DOHH2 (cell line): ENCODE measurements around the gene ZYX.
"Not testable (repeated sequence)": the region's sequence is repeated elsewhere in the genome, so short reads cannot be mapped to it uniquely, and the experiment has no call there.

Experiments used
- H3F3A ChIP-seq: fragments of 200-600 bp; sonication (generic), shearing (Covaris generic); 2 replicates; pipeline ENCODE4 v1.6.0; 2016; ENCODE audit warnings: antibody characterized with exemption, mild to moderate bottlenecking; ENCODE audit not compliant: control insufficient read depth, insufficient read depth
- H3K27ac ChIP-seq: fragments of 200-600 bp; sonication (generic); 2 replicates; pipeline ENCODE4 v1.5.1; 2014; ENCODE audit warnings: low read depth, mild to moderate bottlenecking, low read length, moderate library complexity
- H3K27me3 ChIP-seq: fragments of 200-600 bp; sonication (generic); 2 replicates; pipeline ENCODE4 v1.6.1; 2014; ENCODE audit warnings: mild to moderate bottlenecking, low read length, mixed read lengths; ENCODE audit not compliant: control insufficient read depth
- H3K36me3 ChIP-seq: fragments of 200-600 bp; sonication (generic); 2 replicates; pipeline ENCODE4 v1.6.1; 2014; ENCODE audit warnings: mild to moderate bottlenecking, low read length, moderate library complexity, mixed read lengths; ENCODE audit not compliant: control insufficient read depth
- H3K4me1 ChIP-seq: fragments of 200-600 bp; sonication (generic); 2 replicates; pipeline ENCODE4 v1.6.1; 2014; ENCODE audit warnings: mild to moderate bottlenecking, low read length, mixed read lengths; ENCODE audit not compliant: control insufficient read depth
- H3K4me2 ChIP-seq: fragments of 200-600 bp; sonication (generic); 2 replicates; pipeline ENCODE4 v1.6.0; 2014; ENCODE audit warnings: mild to moderate bottlenecking, low read length, moderate library complexity
- H3K4me3 ChIP-seq: fragments of 200-600 bp; sonication (generic); 2 replicates; pipeline ENCODE4 v1.5.1; 2014; ENCODE audit warnings: mild to moderate bottlenecking, low read length, mixed read lengths
- H3K79me2 ChIP-seq: fragments of 200-600 bp; sonication (generic); 2 replicates; pipeline ENCODE4 v1.6.1; 2014; ENCODE audit warnings: mild to moderate bottlenecking, low read length, mixed read lengths; ENCODE audit not compliant: control insufficient read depth
- H3K9me2 ChIP-seq: fragments of 200-600 bp; sonication (generic); replicated peaks from 2 replicates; pipeline ENCODE4 v1.6.1; 2014; ENCODE audit warnings: mild to moderate bottlenecking, low read length, mixed read lengths; ENCODE audit not compliant: control insufficient read depth
- H3K9me3 ChIP-seq: fragments of 200-600 bp; sonication (generic); 2 replicates; pipeline ENCODE4 v1.6.1; 2014; ENCODE audit warnings: antibody characterized with exemption, low read length, mixed read lengths; ENCODE audit not compliant: control insufficient read depth, insufficient read depth
- H4K20me1 ChIP-seq: fragments of 200-600 bp; sonication (generic); 2 replicates; pipeline ENCODE4 v1.6.0; 2014; ENCODE audit warnings: low read depth, mild to moderate bottlenecking, antibody characterized with exemption, low read length, moderate library complexity; ENCODE audit not compliant: control insufficient read depth, insufficient read depth
- EZH2phosphoT487 ChIP-seq: fragments of 200-600 bp; sonication (generic); IDR thresholded peaks from 2 replicates; pipeline ENCODE4 v1.6.1; 2017; ENCODE audit warnings: borderline replicate concordance, mild to moderate bottlenecking, antibody characterized with exemption, low read length, moderate library complexity, mixed read lengths
- TF ChIP-seq, protein P1 (sequence below): fragments of 200-600 bp; sonication (generic); IDR thresholded peaks from one replicate; pipeline ENCODE4 v1.5.1; 2014; ENCODE audit warnings: antibody characterized with exemption, mild to moderate bottlenecking, low read depth, low read length; ENCODE audit not compliant: poor library complexity, severe bottlenecking

ZYX gene

DNA sequence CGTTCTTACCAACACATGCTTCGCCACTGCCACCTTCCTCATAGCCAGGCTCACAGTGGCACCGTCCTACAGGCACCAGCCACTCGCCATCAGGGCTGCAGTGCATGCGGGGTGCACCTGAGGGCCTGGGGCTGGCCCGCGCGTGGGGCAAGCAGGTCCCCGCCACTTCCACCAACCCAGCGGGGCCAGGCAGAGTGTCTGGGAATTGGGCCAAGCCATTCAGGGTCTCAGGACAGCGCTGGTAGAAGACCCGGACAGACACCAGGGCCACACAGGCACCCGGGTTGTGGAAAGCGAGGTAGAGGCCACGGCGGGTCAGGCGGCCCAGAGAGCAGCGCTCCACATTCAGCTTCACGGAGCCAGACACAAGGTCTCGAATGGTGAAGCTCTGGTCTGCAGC, 18.5 kb downstream of the ZYX start:
- H3K9me3 ChIP-seq, result no peaks in the 10 kb centered on the region
- no peaks in the 10 kb centered on the region for H3F3A ChIP-seq
- H3K27ac ChIP-seq, result no peak overlapping the region
- no peaks in the 10 kb centered on the region for H3K4me1 ChIP-seq
- no peak overlapping the region for H3K4me3 ChIP-seq
- no peak overlapping the region for H3K4me2 ChIP-seq
- TF ChIP-seq, protein P1, sequence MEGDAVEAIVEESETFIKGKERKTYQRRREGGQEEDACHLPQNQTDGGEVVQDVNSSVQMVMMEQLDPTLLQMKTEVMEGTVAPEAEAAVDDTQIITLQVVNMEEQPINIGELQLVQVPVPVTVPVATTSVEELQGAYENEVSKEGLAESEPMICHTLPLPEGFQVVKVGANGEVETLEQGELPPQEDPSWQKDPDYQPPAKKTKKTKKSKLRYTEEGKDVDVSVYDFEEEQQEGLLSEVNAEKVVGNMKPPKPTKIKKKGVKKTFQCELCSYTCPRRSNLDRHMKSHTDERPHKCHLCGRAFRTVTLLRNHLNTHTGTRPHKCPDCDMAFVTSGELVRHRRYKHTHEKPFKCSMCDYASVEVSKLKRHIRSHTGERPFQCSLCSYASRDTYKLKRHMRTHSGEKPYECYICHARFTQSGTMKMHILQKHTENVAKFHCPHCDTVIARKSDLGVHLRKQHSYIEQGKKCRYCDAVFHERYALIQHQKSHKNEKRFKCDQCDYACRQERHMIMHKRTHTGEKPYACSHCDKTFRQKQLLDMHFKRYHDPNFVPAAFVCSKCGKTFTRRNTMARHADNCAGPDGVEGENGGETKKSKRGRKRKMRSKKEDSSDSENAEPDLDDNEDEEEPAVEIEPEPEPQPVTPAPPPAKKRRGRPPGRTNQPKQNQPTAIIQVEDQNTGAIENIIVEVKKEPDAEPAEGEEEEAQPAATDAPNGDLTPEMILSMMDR, result no peak
- TF ChIP-seq EZH2phosphoT487, result no peak
- H4K20me1 ChIP-seq, result no peaks in the 10 kb centered on the region
- no peaks in the 10 kb centered on the region for H3K79me2 ChIP-seq
- no peaks in the 10 kb centered on the region for H3K9me2 ChIP-seq
- peaks cover 14% of the 10 kb centered on the region; the same call in 1 of the 2 replicates for H3K27me3 ChIP-seq
- H3K36me3 ChIP-seq, result no peaks in the 10 kb centered on the region

DNA sequence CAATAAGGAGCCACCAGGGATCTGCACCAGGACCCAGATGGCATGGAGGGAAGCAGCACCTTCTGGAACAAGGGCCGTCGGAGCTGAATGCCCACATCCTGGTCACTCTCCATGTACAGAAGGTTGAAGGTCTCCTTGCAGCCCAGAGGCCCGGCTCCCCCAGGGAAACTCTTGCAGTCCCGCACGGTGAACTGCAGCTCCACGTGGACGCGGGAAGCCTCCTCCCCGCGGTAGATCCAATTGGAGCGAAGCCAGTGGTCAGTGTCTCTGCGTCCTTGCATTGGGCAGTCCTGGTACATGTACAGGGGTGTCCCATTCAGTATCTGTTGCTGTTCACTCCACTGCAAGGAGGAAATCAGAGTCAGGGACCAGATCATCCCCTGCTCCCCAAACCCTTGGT, 20.1 kb downstream of the ZYX start:
- H3F3A ChIP-seq, result no peaks in the 10 kb centered on the region
- no peaks in the 10 kb centered on the region for H3K9me2 ChIP-seq
- no peaks in the 10 kb centered on the region for H3K36me3 ChIP-seq
- TF ChIP-seq, protein P1, result no peak
- no peak for TF ChIP-seq EZH2phosphoT487
- no peaks in the 10 kb centered on the region for H3K4me1 ChIP-seq
- H3K9me3 ChIP-seq, result no peaks in the 10 kb centered on the region
- no peak overlapping the region for H3K4me2 ChIP-seq
- no peaks in the 10 kb centered on the region for H3K79me2 ChIP-seq
- H4K20me1 ChIP-seq, result no peaks in the 10 kb centered on the region
- peaks cover 24% of the 10 kb centered on the region for H3K27me3 ChIP-seq
- H3K27ac ChIP-seq, result no peak overlapping the region
- no peak overlapping the region for H3K4me3 ChIP-seq

GRCh38 chr7:143402233-143402632, 21.1 kb downstream of the ZYX start:
- H3K4me3 ChIP-seq, H3K9me3 ChIP-seq, H3K36me3 ChIP-seq, H3K4me2 ChIP-seq, H3K27ac ChIP-seq, H4K20me1 ChIP-seq, H3K4me1 ChIP-seq, H3K79me2 ChIP-seq, H3K9me2 ChIP-seq, H3F3A ChIP-seq: not testable (repeated sequence)
- peaks cover 32% of the 10 kb centered on the region for H3K27me3 ChIP-seq

GRCh38 chr7:143405173-143406001, 24.2 kb downstream of the ZYX start:
- Histone ChIP-seq H3K27me3 (peaks cover 50% of the 10 kb centered on the region), H3K36me3 (no peaks in the 10 kb centered on the region), H3K4me1 (peaks cover 17% of the 10 kb centered on the region), H3K4me3 (no peak overlapping the region), H3K9me2 (no peaks in the 10 kb centered on the region), H3K4me2 (no peak overlapping the region), H3K9me3 (no peaks in the 10 kb centered on the region), H3F3A (no peaks in the 10 kb centered on the region), H3K27ac (no peak overlapping the region), H4K20me1 (no peaks in the 10 kb centered on the region), H3K79me2 (no peaks in the 10 kb centered on the region)
- no peak for TF ChIP-seq EZH2phosphoT487
- TF ChIP-seq, protein P1, result no peak
